Frontal cortex (tissue), 4 donors: ENCODE measurements around the gene SPAG16. TPM values are rescaled to one million over a fixed set of nuclear protein-coding genes. Genes with fewer than 3 reads are reported as not detected.

Source experiments
- DNase-seq, 2 donors: peaks; one replicate each; pipeline ENCODE4 v3.0.0; 2012; ENCODE audit warnings: low spot score in 2 of 2
- FAIRE-seq: peaks from 2 replicates; lab custom pipeline; 2012; peaks lifted over from hg19 to GRCh38; lab: Jason Lieb, UNC
- total RNA-seq: library from RNA; depleted of rRNA; stranded (reverse); fragments of >200 nt; gene quantifications from one replicate; pipeline ENCODE4 v1.2.3, GENCODE V29; 2014
- donor health status: control.
- donor health status: control.
- donor health status: control.

Gene SPAG16
- total RNA-seq, 1 donor from 2014 or later = 87.6 TPM

- FAIRE-seq (no peak), DNase-seq (no peak)
Measured at GRCh38 chr2:213763354-213763753, 479.1 kb downstream of the SPAG16 start.

- DNase-seq (no peak), FAIRE-seq (no peak)
Measured at GRCh38 chr2:213763963-213764362, 479.7 kb downstream of the SPAG16 start.

GRCh38 chr2:213764849-213765248 is 480.6 kb downstream of the SPAG16 start:
- DNase-seq (no peak), FAIRE-seq (no peak)

- no peak for FAIRE-seq
- no peak for DNase-seq
Measured at GRCh38 chr2:213766062-213766461, 481.8 kb downstream of the SPAG16 start.

GRCh38 chr2:213766465-213766901 is 482.2 kb downstream of the SPAG16 start:
- DNase-seq (no peak), FAIRE-seq (no peak)

DNA sequence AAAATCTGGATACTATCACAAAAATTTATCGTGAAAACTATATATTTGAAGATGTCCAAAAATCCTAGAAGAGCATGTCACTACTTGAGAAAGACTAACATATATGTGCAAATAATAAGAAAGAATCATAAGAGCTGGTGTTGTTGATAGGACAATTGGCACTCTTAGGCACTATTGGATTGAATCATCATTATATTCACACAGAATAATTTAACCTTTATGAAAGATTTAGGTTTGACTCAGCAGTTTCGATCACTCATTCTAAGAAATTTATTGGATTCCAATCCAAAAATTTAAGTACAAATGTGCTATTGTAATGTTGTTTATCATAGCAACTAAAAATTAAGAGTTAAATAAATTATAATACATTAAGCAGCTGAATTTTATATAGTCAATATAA is 503.6 kb downstream of the SPAG16 start:
- peak; percentile 23 for FAIRE-seq
- no peak for DNase-seq

- FAIRE-seq (no peak), DNase-seq (no peak)
Measured at GRCh38 chr2:213789940-213790339, 505.7 kb downstream of the SPAG16 start.

DNA sequence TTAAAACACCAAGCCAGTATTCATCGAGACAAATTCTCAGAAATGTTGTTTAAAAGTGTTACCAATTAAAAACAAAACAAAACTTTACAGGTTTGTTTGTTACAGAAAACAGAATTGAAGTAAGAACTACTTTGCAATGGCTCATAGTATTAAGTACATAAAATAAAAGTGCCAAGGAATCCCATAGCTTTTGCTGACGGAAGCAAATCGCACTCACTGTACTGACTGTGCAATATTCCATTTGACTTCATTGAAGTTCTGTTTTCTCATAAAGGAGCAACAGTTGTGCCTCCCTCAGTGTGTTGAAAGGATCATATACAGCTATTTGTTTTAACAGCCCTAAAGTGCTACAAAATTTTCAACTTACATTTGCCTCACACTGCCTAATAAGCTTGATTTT is 507.8 kb downstream of the SPAG16 start:
- FAIRE-seq (no peak), DNase-seq (no peak)

DNA sequence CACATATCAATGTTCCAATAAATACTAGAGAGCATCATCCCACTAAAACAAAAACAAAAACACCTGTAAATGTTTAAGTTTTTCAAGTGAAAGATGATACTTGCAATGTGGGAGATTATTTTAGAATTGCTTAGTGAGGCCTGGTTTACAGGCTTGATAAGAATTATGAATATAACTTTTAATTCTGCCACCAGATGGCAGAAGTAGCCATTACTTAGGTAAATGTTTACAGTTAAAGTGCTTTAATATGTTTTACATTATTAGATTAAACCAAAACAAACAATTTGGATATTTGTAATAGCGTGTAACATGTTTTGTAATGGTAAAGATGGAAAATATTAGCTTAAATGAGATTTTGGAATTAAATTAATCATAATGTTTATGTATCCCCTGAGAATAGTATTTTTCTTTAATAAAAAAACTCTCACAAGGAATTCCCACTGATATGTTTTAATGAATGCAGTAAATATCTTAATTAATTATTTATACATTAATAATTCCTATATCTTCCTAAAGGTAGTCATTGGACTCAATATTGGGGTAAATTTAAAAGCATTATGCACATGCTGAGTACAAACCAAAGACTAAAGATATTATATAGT is 522.0 kb downstream of the SPAG16 start:
- DNase-seq (peak in 1 of 2 donors; percentile 14), FAIRE-seq (peak; percentile 97)

DNA sequence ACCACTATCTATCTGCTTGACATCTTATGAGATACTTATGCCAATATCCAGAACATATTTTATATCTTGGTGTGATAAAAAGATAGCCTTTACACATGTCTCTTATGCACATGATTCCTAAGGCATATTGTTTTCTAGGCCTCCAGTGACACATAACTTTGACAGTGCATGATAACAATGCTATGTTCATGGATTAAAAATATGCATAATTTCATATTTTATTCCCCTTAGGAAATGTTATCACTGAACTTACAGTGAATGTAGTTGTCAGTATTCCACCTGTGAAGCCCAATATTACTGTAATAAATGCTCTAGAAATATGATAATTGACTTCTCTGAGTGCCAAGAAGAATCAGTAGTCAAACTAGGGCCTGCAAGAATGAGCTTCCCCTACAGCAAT is 532.3 kb downstream of the SPAG16 start:
- DNase-seq (no peak), FAIRE-seq (no peak)

- DNase-seq (no peak), FAIRE-seq (no peak)
Measured at GRCh38 chr2:213818436-213818835, 534.2 kb downstream of the SPAG16 start.

DNA sequence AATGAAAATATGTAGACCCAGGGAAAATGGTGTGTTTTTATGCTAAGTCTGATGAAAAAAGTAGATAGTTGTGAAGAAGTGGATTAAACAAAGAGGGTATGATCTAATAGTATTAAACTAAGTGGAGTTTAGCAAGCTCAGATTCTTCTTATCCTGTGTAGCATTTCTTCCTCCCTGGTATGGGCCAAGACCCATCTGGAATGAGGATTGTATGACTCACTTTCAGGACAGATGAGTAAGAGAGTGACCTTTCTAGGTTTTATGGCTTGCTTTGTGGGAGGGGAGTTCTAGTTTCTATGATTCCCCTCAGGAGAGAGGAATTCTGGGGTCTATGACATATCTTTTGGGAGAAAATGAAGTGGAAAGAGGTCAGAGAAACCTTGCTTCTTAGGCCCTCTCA is 550.1 kb downstream of the SPAG16 start:
- no peak for DNase-seq
- no peak for FAIRE-seq

GRCh38 chr2:213834746-213835145 is 550.5 kb downstream of the SPAG16 start:
- DNase-seq (no peak), FAIRE-seq (no peak)

- no peak for FAIRE-seq
Measured at GRCh38 chr2:213846856-213847255, 562.6 kb downstream of the SPAG16 start.

DNA sequence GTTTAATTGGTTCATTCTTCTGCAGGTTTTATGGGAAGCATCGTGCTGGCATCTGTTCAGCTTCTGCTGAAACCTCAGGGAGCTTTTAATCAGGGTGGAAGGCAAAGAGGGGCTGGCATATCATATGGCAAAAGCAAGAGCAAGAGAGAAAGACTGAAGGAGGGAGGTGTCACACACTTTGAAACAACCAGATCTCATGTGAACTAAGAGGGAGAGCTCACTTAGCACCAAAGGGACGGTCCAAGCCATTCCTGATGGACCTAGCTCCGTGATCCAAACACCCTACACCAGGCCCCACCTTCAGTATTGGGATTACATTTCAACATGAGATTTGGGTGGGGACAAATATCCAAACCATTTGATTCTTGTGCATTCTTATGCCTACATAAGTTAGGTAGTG is 563.1 kb downstream of the SPAG16 start:
- DNase-seq = no peak
- FAIRE-seq = no peak

More at GRCh38 chr2:213846856-213847255, 562.6 kb downstream of the SPAG16 start:
- no peak for DNase-seq

DNA sequence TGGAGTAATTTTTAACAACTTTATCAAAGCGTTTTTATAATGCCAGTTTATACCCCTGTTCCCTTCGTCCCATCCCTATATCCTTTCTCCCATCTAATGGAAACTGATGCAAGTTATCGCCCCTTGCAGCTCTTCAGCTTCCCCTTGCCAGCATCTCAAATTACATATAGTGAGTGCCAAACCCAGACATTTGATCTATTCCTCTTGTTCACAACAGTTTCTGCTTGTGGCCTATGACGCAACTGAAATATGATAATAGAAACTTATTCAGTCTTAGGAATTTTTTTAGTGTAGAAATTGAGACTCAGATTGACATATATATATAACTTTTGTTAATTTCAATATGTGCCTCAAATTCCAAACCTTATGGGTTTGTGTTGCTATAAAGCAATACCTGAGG is 564.4 kb downstream of the SPAG16 start:
- DNase-seq (no peak), FAIRE-seq (no peak)

DNA sequence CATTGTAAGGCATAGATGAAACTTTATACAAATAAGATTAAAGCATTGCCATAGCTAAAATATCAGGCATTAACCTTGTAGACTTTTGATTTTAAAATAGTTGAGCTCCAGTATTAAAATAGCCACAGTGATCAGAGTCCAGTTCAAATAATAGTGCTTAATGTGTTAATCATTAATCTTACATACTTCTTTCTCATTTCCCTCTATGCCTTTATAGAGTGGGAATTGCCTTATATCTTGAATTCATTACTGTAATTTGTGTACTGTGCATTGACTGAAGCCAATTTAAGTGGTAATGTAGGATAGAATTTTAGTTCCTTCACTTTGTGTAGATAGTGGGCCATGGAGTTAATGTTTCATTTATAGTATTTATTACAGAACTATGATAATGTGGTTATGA is 577.4 kb downstream of the SPAG16 start:
- DNase-seq (no peak), FAIRE-seq (no peak)

DNA sequence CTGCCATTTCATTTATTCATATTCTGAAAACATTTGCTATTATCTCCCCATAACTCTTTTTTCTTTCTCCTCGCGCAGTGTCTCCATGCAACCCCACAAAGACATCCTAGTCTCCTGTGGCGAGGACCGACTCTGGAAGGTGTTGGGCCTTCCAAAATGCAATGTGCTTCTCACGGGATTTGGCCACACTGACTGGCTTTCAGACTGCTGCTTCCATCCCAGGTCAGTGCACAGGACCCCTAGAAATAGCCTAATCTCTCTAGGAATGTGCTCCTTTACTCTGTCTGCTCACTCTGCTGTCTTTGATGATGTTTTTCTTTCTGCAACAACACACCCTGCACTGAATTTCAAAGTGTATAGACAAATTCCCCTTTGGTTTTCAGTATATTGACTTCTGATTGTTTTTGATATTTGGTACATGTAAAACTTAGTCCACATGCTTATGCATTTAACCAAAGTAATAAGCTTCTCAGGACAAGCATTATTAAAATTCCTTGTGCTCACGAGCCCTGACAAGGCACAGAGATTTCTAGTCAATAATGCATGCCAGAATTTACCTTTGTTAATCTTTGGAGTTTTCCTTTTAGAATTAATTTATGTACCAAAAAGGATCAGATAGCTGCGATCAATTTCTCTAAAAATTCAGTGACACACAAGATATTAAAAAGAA is 578.3 kb downstream of the SPAG16 start:
- FAIRE-seq (no peak), DNase-seq (no peak)

DNA sequence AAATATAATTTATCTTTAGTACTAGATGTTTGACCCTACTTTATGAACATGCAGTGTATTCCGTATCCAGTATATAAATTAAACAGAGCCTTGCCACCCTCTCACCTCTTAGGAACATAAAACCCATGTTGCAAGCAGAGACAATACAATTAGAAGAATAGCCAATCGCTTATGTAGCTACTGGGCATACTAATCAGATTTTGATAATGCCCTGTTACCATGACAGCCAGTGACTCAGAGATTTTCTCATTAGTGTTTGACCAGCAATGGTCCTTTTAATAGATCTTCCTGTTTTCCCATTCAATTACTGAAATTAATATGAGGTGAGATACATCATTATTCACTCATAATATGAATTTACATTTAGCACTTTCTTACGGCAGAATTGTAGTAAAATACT is 579.3 kb downstream of the SPAG16 start:
- DNase-seq = no peak
- no peak for FAIRE-seq

DNA sequence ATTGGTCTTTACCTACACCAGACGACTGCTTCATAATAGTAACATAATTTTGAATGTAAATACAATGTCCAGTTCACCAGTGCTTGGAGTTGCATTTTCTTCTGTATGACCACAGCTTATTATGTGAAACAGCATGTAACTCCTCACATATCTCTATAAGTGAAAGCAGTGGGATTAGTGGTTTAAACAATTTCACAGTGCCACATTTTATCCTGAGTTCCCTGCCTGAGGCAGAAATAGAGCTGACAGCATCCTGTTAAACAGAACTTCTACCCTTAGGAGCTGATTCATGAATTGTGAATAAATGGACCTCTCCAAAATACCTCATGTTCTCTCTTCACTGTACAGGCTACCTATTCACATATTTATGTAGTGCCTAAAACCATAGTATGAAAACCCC is 584.3 kb downstream of the SPAG16 start:
- DNase-seq (no peak), FAIRE-seq (no peak)

GRCh38 chr2:213885485-213885884 is 601.2 kb downstream of the SPAG16 start:
- FAIRE-seq (no peak), DNase-seq (no peak)

DNA sequence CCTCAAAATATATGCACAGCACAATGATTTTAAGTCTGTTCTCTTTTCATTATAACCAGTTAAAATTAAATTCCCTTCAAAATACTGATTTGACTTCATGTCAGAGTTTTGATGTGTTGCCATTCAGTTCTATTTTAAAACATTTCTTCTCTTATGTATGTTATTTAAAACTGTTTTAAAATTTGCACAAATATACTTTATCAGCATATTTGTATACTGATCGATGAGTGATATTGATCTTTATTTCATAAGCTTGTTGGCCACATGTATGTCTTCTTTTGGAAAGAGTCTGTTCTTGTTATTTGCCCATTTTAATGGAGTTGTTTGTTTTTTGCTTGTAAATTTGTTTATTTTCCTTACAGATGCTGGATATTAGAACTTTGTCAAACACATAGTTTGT is 630.2 kb downstream of the SPAG16 start:
- no peak for DNase-seq
- FAIRE-seq = no peak
